ENCODE measurements around the gene SLC6A18. TPM values are rescaled to one million over a fixed set of nuclear protein-coding genes. Genes with fewer than 3 reads are reported as not detected.

Gene SLC6A18
- total and polyA plus RNA-seq, 10 of the 15 experiments (the other 5 are each of a cell fraction or from before 2014, with no cell fraction given), result not detected

DNA sequence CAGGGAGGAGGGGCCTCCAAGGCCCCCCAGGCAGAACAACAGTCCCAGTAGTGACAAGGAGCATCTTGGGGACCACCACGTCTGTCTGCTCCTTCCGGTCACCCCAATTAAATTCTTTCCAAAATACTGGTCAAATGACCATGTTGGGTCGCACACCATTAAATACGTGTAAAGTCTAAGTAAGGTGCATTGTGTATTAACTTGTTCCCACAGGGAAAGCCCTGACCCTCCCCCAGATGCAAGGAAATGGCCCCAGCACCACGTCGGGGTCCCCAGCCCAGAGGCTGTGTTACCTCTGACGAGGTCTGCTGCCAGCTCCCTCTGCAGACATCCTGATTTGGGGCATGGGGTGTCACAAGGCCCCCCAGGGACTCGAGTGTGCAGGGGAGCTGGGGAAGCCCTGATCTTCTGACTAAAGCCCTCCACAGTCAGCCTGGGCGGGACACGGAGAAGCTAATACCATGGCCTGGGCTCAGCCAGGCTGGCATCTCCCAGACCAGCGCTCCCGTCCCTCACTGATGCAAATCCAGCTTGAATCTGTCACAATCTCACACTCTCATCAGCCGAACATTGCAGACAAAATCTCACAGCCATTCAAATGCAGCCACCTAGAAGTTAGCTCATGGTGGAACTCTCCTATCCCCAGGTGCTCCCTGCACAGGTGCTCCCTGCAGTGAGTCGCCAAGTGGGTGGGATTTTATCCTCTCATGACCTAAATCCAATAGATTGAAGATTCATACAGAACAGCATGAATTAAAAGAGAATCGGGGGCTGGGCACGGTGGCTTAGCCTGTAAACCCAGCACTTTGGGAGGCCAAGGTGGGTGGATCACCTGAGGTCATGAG lies 56.1 kb downstream of the SLC6A18 start:
- DNase-seq (ENCODE audit: low read depth, low spot score) (no peak), FAIRE-seq (no peak), ATAC-seq (no peak)
- Histone ChIP-seq H3K27me3 (replicated peaks in 1 of 2; ENCODE audit: control insufficient read depth in 2 of 2, insufficient read depth in 2 of 2, low read length in 1 of 2) (no peaks in the 10 kb centered on the region), H3K79me2 (ENCODE audit: control insufficient read depth, insufficient read depth, low read length) (no peaks in the 10 kb centered on the region), H3K9me3 (replicated peaks; ENCODE audit: control insufficient read depth, insufficient read depth, low read length) (no peaks in the 10 kb centered on the region; the same call in 2 of the 3 replicates), H4K20me1 (ENCODE audit: control insufficient read depth, insufficient read depth) (no peaks in the 10 kb centered on the region), H3K36me3 (ENCODE audit: control insufficient read depth in 2 of 2, insufficient read depth in 2 of 2, low read length in 1 of 2) (peaks cover 0 to 7% of the 10 kb centered on the region in 2 experiments; a peak in 2 of 4 replicates), H2AFZ (ENCODE audit: control insufficient read depth, low read depth, low read length) (no peak overlapping the region), H3K4me3 (no peak overlapping the region), H3K9ac (ENCODE audit: control insufficient read depth, insufficient read depth, low read length) (no peak overlapping the region), H3K27ac (ENCODE audit: control insufficient read depth, insufficient read depth) (no peak overlapping the region), H3K4me2 (ENCODE audit: control insufficient read depth, insufficient read depth) (no peak overlapping the region), H3K4me1 (ENCODE audit: control insufficient read depth, insufficient read depth, low read length) (no peaks in the 10 kb centered on the region)
- ChIA-PET SMC1A (ENCODE audit: uncharacterized antibody, unreplicated experiment) (no interaction called here), RAD21 (ENCODE audit: unreplicated experiment) (no interaction called here), POLR2A (no interaction called here), CTCF (no interaction called here)
- WGBS (ENCODE audit: insufficient coverage, insufficient replicate concordance, low lambda C conversion rate, missing lambda C conversion rate), result 57% methylated on average over 16 of the region's 16 CpGs
- intact Hi-C loops (cut with micrococcal nuclease; ENCODE audit: unreplicated experiment), result no loop called here
- TF ChIP-seq, protein P1, sequence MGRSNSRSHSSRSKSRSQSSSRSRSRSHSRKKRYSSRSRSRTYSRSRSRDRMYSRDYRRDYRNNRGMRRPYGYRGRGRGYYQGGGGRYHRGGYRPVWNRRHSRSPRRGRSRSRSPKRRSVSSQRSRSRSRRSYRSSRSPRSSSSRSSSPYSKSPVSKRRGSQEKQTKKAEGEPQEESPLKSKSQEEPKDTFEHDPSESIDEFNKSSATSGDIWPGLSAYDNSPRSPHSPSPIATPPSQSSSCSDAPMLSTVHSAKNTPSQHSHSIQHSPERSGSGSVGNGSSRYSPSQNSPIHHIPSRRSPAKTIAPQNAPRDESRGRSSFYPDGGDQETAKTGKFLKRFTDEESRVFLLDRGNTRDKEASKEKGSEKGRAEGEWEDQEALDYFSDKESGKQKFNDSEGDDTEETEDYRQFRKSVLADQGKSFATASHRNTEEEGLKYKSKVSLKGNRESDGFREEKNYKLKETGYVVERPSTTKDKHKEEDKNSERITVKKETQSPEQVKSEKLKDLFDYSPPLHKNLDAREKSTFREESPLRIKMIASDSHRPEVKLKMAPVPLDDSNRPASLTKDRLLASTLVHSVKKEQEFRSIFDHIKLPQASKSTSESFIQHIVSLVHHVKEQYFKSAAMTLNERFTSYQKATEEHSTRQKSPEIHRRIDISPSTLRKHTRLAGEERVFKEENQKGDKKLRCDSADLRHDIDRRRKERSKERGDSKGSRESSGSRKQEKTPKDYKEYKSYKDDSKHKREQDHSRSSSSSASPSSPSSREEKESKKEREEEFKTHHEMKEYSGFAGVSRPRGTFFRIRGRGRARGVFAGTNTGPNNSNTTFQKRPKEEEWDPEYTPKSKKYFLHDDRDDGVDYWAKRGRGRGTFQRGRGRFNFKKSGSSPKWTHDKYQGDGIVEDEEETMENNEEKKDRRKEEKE (IDR thresholded peaks at IDR 0.05), result no peak
- TF ChIP-seq, protein P2, sequence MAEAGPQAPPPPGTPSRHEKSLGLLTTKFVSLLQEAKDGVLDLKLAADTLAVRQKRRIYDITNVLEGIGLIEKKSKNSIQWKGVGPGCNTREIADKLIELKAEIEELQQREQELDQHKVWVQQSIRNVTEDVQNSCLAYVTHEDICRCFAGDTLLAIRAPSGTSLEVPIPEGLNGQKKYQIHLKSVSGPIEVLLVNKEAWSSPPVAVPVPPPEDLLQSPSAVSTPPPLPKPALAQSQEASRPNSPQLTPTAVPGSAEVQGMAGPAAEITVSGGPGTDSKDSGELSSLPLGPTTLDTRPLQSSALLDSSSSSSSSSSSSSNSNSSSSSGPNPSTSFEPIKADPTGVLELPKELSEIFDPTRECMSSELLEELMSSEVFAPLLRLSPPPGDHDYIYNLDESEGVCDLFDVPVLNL (IDR thresholded peaks at IDR 0.05; ENCODE audit: low read depth, low read length), result no peak
- no peak for TF ChIP-seq TBL1XR1 (IDR thresholded peaks at IDR 0.05; ENCODE audit: low read depth, low read length)
- no peak for TF ChIP-seq FOS (IDR thresholded peaks at IDR 0.05; ENCODE audit: borderline replicate concordance, extremely low read depth, insufficient read length)
- BruUV-seq (replicated peaks), result no TSS peak
- in situ Hi-C loops (cut with MboI), result no loop called here
